ENCODE results near the gene KCNA3. TPM values are rescaled to one million over a fixed set of nuclear protein-coding genes. Genes with fewer than 3 reads are reported as not detected.

KCNA3 gene
- total and polyA plus RNA-seq, 9 of the 15 experiments (the other 6 are each of a cell fraction or from before 2014, with no cell fraction given), result not detected

DNA sequence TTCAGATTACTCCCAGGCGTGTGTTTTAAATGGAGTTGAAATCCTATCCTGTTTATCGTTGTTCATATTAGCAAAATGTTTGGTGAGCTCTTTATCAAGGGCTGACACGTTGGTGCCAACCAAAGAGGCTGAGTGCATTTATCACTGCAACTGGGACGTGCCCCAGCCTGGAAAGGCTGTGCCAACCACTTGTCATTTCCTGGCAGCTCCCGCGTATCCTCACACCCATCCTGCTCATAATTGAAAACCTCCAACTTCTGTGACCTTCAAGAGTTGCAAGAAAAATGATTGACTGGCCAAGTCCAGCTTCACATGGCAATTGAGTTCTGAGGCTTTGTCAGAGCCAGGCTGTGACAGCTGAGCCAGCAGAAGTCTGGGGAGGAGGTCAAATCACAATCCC is 43.7 kb upstream of the KCNA3 start:
- no peaks in the 10 kb centered on the region for H3K9me3 ChIP-seq (replicated peaks; ENCODE audit: control insufficient read depth, insufficient read depth, low read depth, low read length)
- FAIRE-seq (no peak), DNase-seq (ENCODE audit: extremely low read depth in 1 of 4, low spot score in 3 of 4) (no peak), ATAC-seq (no peak)
- no peaks in the 10 kb centered on the region for H3K36me3 ChIP-seq (ENCODE audit: control insufficient read depth, insufficient read depth, low read length)
- H4K20me1 ChIP-seq (replicated peaks; ENCODE audit: control insufficient read depth, insufficient read depth, low read length), result no peaks in the 10 kb centered on the region
- in situ Hi-C loops (cut with MboI), result no loop called here
- H3K27me3 ChIP-seq (ENCODE audit: control insufficient read depth in 2 of 2, insufficient read depth in 2 of 2, low read length in 2 of 2), result peaks cover 2 to 19% of the 10 kb centered on the region in 2 experiments; a peak in 4 of 5 replicates
- intact Hi-C loops (cut with micrococcal nuclease), result no loop called here
- ChIA-PET POLR2A (no interaction called here), CTCF (ENCODE audit: low intra/inter-chr PET ratio) (no interaction called here)
- no peaks in the 10 kb centered on the region for H3K79me2 ChIP-seq (ENCODE audit: control insufficient read depth, insufficient read depth, low read length)
- no peaks in the 10 kb centered on the region for H3K9me1 ChIP-seq (ENCODE audit: control insufficient read depth, insufficient read depth, low read length)
- no peak for TF ChIP-seq EP400 (IDR thresholded peaks at IDR 0.05)
- no peak for TF ChIP-seq TEAD4 (IDR thresholded peaks at IDR 0.05; ENCODE audit: low read length)
- TF ChIP-seq TEAD4 (CRISPR knock-in tag; IDR thresholded peaks at IDR 0.05; ENCODE audit: borderline replicate concordance), result no peak
- no peak for TF ChIP-seq KLF10 (CRISPR knock-in tag; IDR thresholded peaks at IDR 0.05)
- no peak for TF ChIP-seq MTA1 (IDR thresholded peaks at IDR 0.05; ENCODE audit: borderline replicate concordance)
- TF ChIP-seq MXI1 (IDR thresholded peaks at IDR 0.05; ENCODE audit: low read depth, low read length), result no peak
- no peak for TF ChIP-seq HNRNPK (IDR thresholded peaks at IDR 0.05; ENCODE audit: low read depth, low read length, poor library complexity, severe bottlenecking)
- no peak for TF ChIP-seq HDGF (IDR thresholded peaks at IDR 0.05)
- TF ChIP-seq, protein P1, sequence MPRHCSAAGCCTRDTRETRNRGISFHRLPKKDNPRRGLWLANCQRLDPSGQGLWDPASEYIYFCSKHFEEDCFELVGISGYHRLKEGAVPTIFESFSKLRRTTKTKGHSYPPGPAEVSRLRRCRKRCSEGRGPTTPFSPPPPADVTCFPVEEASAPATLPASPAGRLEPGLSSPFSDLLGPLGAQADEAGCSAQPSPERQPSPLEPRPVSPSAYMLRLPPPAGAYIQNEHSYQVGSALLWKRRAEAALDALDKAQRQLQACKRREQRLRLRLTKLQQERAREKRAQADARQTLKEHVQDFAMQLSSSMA (CRISPR knock-in tag; IDR thresholded peaks at IDR 0.05), result no peak
- TF ChIP-seq ZNF3 (CRISPR knock-in tag; IDR thresholded peaks at IDR 0.05), result no peak
- TF ChIP-seq, protein P2, sequence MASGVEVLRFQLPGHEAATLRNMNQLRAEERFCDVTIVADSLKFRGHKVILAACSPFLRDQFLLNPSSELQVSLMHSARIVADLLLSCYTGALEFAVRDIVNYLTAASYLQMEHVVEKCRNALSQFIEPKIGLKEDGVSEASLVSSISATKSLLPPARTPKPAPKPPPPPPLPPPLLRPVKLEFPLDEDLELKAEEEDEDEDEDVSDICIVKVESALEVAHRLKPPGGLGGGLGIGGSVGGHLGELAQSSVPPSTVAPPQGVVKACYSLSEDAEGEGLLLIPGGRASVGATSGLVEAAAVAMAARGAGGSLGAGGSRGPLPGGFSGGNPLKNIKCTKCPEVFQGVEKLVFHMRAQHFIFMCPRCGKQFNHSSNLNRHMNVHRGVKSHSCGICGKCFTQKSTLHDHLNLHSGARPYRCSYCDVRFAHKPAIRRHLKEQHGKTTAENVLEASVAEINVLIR (CRISPR knock-in tag; IDR thresholded peaks at IDR 0.05), result no peak
- no peak for TF ChIP-seq PRPF4 (IDR thresholded peaks at IDR 0.05; ENCODE audit: insufficient read depth, low read depth, low read length, poor library complexity, severe bottlenecking)
- TF ChIP-seq CBX3 (IDR thresholded peaks at IDR 0.05; ENCODE audit: borderline replicate concordance in 1 of 2, low read length in 2 of 2), result no peak
- no peak for TF ChIP-seq ZNF121 (CRISPR knock-in tag; conservative IDR thresholded peaks at IDR 0.05)
- TF ChIP-seq SUPT5H (IDR thresholded peaks at IDR 0.05), result no peak
- H2AFZ ChIP-seq (ENCODE audit: low read depth, low read length), result no peak overlapping the region
- peaks cover 0 to 2% of the 10 kb centered on the region in 2 experiments; a peak in 1 of 5 replicates for H3K4me1 ChIP-seq (replicated peaks in 1 of 2; ENCODE audit: control insufficient read depth in 2 of 2, insufficient read depth in 2 of 2, low read length in 2 of 2)
- H3K4me2 ChIP-seq (ENCODE audit: insufficient read depth, low read length), result no peak overlapping the region
- WGBS (ENCODE audit: insufficient coverage, low coverage, missing lambda C conversion rate), result 2% methylated on average over 6 of the region's 6 CpGs
- H3K4me3 ChIP-seq, result no peak overlapping the region
- BruUV-seq (replicated peaks), result no TSS peak
- no peak overlapping the region for H3K9ac ChIP-seq (ENCODE audit: insufficient read depth in 1 of 2, low read depth in 2 of 2, low read length in 2 of 2)
- H3K27ac ChIP-seq (ENCODE audit: extremely low read depth, low read depth, low read length), result no peak overlapping the region
